ENCODE results near the gene INHBA. TPM values are rescaled to one million over a fixed set of nuclear protein-coding genes. Genes with fewer than 3 reads are reported as not detected.
A peak's percentile ranks its signal among the peaks of the same experiment; 100 is the strongest.

The INHBA gene
- total RNA-seq, 1 donor from 2014 or later: 601 TPM

DNA sequence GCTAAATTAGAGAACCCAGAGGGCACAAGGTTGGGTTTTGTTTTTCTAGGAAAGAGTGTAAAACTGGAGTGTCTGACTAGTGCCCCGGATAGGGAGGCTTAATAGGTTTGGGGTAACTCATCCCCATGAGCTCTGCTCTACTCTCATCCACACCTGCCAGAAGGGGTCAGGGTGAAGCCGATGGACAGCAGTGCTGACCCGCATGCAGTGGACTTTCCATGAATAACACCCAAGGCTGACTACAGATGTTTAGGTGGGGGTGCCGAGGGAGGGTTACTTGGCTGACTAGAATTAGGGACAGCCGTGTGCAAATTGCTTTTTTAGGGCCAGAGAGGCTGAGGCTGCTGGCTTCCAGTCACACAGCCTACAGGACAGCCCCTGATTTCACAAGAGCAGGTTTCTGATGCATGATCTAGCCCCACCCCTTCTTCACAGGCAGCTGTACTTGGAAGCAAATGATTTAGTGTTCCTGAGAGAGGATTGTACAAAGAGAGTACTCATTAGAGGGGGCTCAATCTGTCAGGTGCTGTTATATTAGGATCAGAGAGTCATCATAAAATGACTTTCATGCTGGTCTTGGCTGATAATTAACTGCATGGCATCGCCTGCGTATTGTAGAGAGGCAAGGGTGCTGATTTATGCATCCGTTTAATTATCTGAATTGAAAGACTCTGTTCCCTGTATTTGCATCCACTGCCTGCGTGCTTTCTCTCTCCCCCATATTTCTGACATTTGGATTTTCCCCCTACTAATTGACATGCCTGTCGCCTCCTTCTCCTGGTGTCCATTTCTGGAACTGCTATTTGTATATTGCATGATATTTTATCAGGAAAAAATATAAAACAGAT lies 9.5 kb downstream of the INHBA start:
- H3K27me3 Mint-ChIP-seq (ENCODE audit: low read depth): no peaks in the 10 kb centered on the region
- DNase-seq (ENCODE audit: low spot score): no peak
- H3K4me1 Mint-ChIP-seq (ENCODE audit: low read depth): peaks cover 78% of the 10 kb centered on the region
- peaks cover 80% of the 10 kb centered on the region for H3K36me3 Mint-ChIP-seq (ENCODE audit: low read depth)
- H3K27ac Mint-ChIP-seq (ENCODE audit: unreplicated experiment): peak overlapping the region; percentile 95
- no peaks in the 10 kb centered on the region for H3K9me3 Mint-ChIP-seq (ENCODE audit: low read depth)
- TF ChIP-seq, protein P1, sequence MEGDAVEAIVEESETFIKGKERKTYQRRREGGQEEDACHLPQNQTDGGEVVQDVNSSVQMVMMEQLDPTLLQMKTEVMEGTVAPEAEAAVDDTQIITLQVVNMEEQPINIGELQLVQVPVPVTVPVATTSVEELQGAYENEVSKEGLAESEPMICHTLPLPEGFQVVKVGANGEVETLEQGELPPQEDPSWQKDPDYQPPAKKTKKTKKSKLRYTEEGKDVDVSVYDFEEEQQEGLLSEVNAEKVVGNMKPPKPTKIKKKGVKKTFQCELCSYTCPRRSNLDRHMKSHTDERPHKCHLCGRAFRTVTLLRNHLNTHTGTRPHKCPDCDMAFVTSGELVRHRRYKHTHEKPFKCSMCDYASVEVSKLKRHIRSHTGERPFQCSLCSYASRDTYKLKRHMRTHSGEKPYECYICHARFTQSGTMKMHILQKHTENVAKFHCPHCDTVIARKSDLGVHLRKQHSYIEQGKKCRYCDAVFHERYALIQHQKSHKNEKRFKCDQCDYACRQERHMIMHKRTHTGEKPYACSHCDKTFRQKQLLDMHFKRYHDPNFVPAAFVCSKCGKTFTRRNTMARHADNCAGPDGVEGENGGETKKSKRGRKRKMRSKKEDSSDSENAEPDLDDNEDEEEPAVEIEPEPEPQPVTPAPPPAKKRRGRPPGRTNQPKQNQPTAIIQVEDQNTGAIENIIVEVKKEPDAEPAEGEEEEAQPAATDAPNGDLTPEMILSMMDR (IDR thresholded peaks at IDR 0.05): peak; percentile 78
- peak overlapping the region; percentile 99 for H3K4me3 Mint-ChIP-seq (ENCODE audit: unreplicated experiment)

DNA sequence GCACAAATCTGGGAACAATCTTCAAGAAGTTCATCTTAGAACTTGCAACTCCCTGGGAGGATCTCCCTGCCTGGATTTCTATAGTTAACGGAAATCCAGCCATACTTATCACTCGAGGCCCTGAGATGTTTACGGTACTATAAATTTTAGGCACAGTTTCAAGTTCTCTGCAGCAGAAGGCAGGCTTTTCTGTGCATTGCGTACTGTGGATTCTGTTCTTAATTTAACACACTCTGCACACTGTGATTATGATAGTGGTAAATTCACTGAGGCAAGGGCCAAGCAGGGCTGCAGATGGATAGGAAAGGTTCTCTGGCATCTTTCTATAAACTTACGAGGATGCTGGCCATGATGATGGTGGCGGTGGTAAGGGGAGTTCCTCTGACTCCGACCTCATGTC lies 10.6 kb downstream of the INHBA start:
- peak overlapping the region; percentile 99 for H3K4me3 Mint-ChIP-seq (ENCODE audit: unreplicated experiment)
- peak overlapping the region; percentile 95 for H3K27ac Mint-ChIP-seq (ENCODE audit: unreplicated experiment)
- H3K36me3 Mint-ChIP-seq (ENCODE audit: low read depth): peaks cover 77% of the 10 kb centered on the region
- TF ChIP-seq, protein P1 (IDR thresholded peaks at IDR 0.05): no peak
- H3K9me3 Mint-ChIP-seq (ENCODE audit: low read depth): no peaks in the 10 kb centered on the region
- H3K27me3 Mint-ChIP-seq (ENCODE audit: low read depth): no peaks in the 10 kb centered on the region
- peaks cover 86% of the 10 kb centered on the region for H3K4me1 Mint-ChIP-seq (ENCODE audit: low read depth)
- no peak for DNase-seq (ENCODE audit: low spot score)

DNA sequence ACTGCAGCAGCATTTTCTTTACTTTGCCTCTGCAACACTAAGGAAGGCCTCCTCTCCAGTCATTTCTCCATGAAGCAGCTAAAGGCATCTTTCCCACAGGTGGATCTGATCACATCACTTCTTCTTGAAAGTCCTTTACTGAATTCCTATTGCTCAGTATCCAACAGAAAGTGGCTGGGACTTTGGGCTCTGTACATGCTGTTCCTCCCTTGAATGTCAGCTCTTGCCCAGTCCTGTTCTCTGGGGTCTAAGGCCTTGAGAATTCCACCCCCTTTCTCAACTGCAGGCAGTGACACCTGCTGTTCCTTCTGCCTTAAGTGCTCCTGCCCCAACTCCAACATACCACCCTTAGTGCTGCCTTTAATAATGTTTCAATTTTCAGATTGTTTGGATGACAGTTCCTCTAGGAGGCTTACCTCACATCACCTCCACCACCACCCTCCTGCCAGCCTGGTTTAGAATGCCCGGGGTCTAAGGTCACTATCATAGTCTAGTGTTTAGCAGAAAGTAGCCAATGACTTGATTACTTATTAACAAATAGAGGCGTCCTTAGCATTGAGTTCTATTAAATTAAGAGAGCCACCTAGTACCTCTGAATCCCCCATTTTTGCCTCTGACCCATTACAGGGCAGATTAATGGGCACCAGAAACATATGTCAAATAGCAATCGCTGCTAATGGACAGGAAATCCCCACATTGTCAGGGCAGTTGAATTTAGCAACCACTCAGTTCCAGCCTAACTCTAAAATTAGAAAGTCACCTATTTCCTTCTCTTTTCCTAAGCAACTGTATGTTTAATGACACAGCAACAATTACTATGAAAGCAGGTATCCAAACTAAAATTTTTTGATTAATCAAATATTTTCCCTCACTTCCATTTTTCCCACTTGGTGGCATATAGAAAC lies 11.4 kb downstream of the INHBA start:
- DNase-seq (ENCODE audit: low spot score): no peak
- Mint-ChIP-seq H3K27me3 (ENCODE audit: low read depth) (no peaks in the 10 kb centered on the region), H3K27ac (ENCODE audit: unreplicated experiment) (peak overlapping the region; percentile 95), H3K9me3 (ENCODE audit: low read depth) (no peaks in the 10 kb centered on the region), H3K36me3 (ENCODE audit: low read depth) (peaks cover 75% of the 10 kb centered on the region), H3K4me3 (ENCODE audit: unreplicated experiment) (no peak overlapping the region), H3K4me1 (ENCODE audit: low read depth) (peaks cover 90% of the 10 kb centered on the region)
- TF ChIP-seq, protein P1 (IDR thresholded peaks at IDR 0.05): peak; percentile 30

DNA sequence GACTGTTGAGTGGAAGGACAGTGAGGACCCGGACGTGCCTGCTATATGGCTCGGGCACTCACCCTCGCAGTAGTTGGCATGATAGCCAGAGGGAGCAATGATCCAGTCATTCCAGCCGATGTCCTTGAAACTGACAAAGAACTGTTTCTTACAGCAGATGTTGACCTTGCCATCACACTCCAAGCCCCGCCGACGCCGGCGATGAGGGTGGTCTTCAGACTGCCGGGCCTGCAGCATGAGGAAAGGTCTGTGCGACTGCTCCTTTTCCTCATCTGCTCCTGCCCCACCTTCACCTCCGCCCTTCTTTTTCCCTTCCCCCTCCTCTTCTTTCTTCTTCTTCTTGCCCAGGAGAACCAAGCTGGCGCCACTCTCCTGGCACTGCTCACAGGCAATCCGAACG lies 13.1 kb downstream of the INHBA start:
- H3K27ac Mint-ChIP-seq (ENCODE audit: unreplicated experiment): peak overlapping the region; percentile 90
- TF ChIP-seq, protein P1 (IDR thresholded peaks at IDR 0.05): peak; percentile 20
- peak overlapping the region; percentile 8 for H3K4me3 Mint-ChIP-seq (ENCODE audit: unreplicated experiment)
- H3K36me3 Mint-ChIP-seq (ENCODE audit: low read depth): peaks cover 61% of the 10 kb centered on the region
- H3K4me1 Mint-ChIP-seq (ENCODE audit: low read depth): peaks cover 83% of the 10 kb centered on the region
- no peaks in the 10 kb centered on the region for H3K9me3 Mint-ChIP-seq (ENCODE audit: low read depth)
- H3K27me3 Mint-ChIP-seq (ENCODE audit: low read depth): no peaks in the 10 kb centered on the region
- DNase-seq (ENCODE audit: low spot score): no peak

DNA sequence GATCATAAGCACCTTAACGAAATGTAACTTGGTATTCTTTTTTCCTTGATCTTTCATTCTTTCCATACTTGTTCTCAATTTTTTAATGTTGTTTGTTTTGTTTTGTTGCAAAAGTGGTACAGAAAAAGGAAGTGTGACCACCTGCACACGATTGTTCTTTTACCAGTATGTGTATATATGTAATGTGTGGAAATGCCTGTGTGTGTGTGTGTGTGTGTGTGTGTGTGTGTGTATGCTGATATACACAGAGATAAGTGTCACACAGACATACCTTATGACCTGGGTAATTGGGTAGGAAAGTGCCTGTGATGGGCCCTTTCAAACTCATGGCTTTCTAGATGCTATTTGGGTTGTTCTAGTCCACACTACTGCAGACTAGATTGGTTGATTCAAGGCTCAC lies 14.0 kb downstream of the INHBA start:
- Mint-ChIP-seq H3K27me3 (ENCODE audit: low read depth) (no peaks in the 10 kb centered on the region), H3K4me1 (ENCODE audit: low read depth) (peaks cover 78% of the 10 kb centered on the region), H3K36me3 (ENCODE audit: low read depth) (peaks cover 56% of the 10 kb centered on the region), H3K9me3 (ENCODE audit: low read depth) (no peaks in the 10 kb centered on the region), H3K4me3 (ENCODE audit: unreplicated experiment) (no peak overlapping the region), H3K27ac (ENCODE audit: unreplicated experiment) (peak overlapping the region; percentile 90)
- TF ChIP-seq, protein P1 (IDR thresholded peaks at IDR 0.05): no peak
- no peak for DNase-seq (ENCODE audit: low spot score)
